Activated naive CD8-positive, alpha-beta T cell (primary cell): ENCODE measurements around the gene LRRC8C.
"Not testable (repeated sequence)": the region's sequence is repeated elsewhere in the genome, so short reads cannot be mapped to it uniquely, and the experiment has no call there.

Experiments used
- H3K27ac Mint-ChIP-seq: one replicate; pipeline ENCODE4 v1.8.0; 2021; ENCODE audit warnings: mixed read lengths
- H3K27me3 Mint-ChIP-seq: one replicate; pipeline ENCODE4 v1.8.0; 2021; ENCODE audit warnings: mixed read lengths
- H3K36me3 Mint-ChIP-seq: one replicate; pipeline ENCODE4 v1.8.0; 2021; ENCODE audit warnings: mixed read lengths
- H3K4me1 Mint-ChIP-seq: one replicate; pipeline ENCODE4 v1.8.0; 2021; ENCODE audit warnings: low read depth, mixed read lengths
- H3K4me3 Mint-ChIP-seq: one replicate; pipeline ENCODE4 v1.8.0; 2021; ENCODE audit warnings: mild to moderate bottlenecking, mixed read lengths
- H3K9me3 Mint-ChIP-seq: one replicate; pipeline ENCODE4 v1.8.0; 2021; ENCODE audit warnings: low read depth, mixed read lengths

LRRC8C gene

DNA sequence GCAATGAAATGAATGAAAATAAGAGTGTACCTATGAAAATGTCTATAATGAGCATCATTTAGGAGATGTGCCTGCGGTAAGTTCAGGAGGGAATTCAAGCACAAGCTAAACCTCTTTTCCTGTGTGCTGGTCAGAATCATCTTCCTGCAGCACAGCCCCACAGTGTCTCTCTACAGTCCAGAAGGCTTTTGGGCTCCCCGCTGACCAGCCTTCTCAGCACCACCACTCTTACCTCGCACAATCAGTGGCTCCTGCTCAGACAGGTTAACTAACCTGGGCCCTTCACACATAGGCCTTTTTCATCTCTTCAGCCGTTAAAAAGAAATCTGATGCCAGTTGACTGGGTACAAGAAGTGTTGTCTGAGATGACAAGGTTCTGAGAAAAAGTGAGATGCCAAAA is 57.7 kb downstream of the LRRC8C start:
- peaks cover 89% of the 10 kb centered on the region for H3K4me1 Mint-ChIP-seq

DNA sequence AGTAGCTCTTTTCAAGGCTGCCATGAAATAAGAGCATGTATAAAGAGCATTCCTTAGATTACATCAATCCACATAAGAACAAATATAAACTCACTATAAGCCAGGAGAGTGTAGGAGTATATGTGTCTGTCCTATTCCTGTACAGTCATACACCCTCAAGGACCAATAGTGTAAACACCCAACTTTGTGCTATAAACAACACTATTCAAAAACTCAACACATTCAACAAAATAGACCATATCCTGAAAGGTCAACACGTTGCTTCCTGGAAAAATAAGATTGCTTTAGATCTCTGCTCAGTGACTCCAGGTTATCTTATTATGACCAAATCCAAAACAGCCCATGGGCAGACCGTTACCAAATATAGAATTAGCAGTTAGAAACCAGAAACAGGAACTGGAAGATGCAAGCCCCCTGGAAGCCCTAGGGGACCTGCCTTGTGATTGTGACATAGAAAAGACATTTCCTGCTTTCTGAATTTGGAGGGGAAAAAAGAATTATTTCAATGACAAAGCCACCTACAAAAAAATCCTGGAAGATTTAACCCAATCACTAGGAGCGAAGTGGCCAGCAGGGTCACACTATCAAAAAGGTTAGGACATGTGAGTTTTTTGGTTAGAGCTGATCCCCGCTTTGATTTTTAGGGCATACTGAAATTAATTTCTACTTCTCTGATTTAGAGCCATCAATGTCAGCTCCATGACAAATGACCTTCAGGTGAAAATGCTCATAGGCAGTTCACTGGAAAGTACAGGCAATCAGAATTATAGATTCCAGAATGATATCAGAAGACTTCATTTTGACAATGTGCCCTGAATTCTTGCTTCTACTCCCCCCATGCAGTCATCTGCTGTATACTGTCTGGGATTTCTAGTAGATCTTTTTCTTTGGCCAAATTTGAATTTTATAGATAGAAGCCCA is 59.9 kb downstream of the LRRC8C start:
- no peaks in the 10 kb centered on the region for H3K9me3 Mint-ChIP-seq
- H3K27me3 Mint-ChIP-seq, result no peaks in the 10 kb centered on the region
- peaks cover 39% of the 10 kb centered on the region for H3K36me3 Mint-ChIP-seq
- peaks cover 89% of the 10 kb centered on the region for H3K4me1 Mint-ChIP-seq
- H3K4me3 Mint-ChIP-seq, result peak overlapping the region; percentile 21
- peak overlapping the region; percentile 83 for H3K27ac Mint-ChIP-seq

More for the DNA sequence above, 57.7 kb downstream of the LRRC8C start:
- peaks cover 48% of the 10 kb centered on the region for H3K36me3 Mint-ChIP-seq
- no peaks in the 10 kb centered on the region for H3K27me3 Mint-ChIP-seq
- H3K9me3 Mint-ChIP-seq, result peaks cover 3% of the 10 kb centered on the region
- peak overlapping the region; percentile 91 for H3K27ac Mint-ChIP-seq
- H3K4me3 Mint-ChIP-seq, result no peak overlapping the region

DNA sequence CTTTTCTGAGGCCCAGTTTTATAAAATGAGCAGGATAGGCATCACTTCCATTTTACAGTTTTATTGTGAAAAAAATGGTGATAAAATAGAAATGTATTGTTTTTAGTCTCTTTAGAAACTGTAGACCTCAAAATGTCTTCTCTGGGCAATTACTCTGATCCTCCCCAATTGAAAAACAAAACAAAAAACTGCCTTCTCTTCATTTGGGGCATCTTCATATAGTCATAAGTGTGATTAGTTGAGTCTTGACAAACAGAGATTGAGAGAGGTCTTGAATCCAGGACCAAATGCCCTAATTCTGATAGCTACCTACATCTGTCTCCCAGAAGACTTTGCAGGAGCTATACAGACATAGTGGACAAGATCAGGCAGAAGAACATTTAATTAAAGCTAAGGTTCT is 62.9 kb downstream of the LRRC8C start:
- peak overlapping the region; percentile 48 for H3K4me3 Mint-ChIP-seq
- peaks cover 40% of the 10 kb centered on the region for H3K36me3 Mint-ChIP-seq

DNA sequence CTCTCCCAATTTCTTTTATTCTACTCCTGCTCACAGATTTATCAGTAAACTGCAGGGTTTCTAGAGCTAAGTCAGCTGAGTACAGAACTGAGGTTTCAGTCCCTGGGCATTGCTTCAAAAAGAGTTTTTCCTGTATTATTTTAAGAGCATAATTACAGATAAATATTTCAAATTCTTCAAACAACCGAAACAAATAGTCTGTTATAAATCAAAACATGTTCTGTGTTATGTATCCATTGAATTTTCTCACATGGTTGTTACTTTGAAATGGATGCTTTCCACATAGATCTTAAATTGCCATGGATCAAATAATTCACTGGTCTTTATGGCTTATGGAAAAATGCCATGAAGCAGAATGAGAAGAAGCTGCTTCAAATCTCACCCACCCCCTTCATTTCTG is 64.5 kb downstream of the LRRC8C start:
- Mint-ChIP-seq H3K9me3 (no peaks in the 10 kb centered on the region), H3K27me3 (no peaks in the 10 kb centered on the region), H3K27ac (peak overlapping the region; percentile 94), H3K4me3 (no peak overlapping the region), H3K36me3 (peaks cover 41% of the 10 kb centered on the region), H3K4me1 (peaks cover 96% of the 10 kb centered on the region)

More for the DNA sequence above, 62.9 kb downstream of the LRRC8C start:
- H3K4me1 Mint-ChIP-seq, result peaks cover 96% of the 10 kb centered on the region
- no peaks in the 10 kb centered on the region for H3K27me3 Mint-ChIP-seq
- H3K27ac Mint-ChIP-seq, result peak overlapping the region; percentile 92
- H3K9me3 Mint-ChIP-seq, result no peaks in the 10 kb centered on the region

DNA sequence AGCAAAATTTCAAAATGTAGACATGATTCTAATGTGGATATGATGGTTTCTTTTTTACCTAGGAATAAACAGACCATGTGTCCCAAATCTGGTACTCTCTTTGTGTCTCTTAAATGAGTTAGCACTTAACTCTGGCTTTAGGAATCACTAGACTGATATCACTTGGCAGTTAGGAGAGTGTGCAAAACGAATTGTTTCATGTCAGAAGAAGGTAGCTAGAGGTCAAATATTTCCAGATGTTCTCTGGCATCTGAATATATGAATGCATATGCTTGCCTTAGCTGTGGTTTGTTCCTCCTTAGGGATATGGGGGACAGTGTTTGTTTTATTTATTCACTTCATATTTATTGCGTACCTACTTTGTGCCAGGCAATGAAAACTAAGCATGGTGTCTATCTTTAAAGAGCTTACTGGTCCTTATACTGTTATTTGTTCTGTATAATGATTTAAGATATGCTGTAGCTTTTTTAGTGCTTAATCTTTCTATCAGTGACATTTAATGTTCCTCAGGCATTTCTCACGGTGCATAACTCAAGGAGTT is 65.2 kb downstream of the LRRC8C start:
- Mint-ChIP-seq H3K9me3 (no peaks in the 10 kb centered on the region), H3K36me3 (peaks cover 39% of the 10 kb centered on the region), H3K4me1 (peaks cover 96% of the 10 kb centered on the region), H3K27me3 (no peaks in the 10 kb centered on the region), H3K4me3 (peak overlapping the region; percentile 21), H3K27ac (peak overlapping the region; percentile 94)

DNA sequence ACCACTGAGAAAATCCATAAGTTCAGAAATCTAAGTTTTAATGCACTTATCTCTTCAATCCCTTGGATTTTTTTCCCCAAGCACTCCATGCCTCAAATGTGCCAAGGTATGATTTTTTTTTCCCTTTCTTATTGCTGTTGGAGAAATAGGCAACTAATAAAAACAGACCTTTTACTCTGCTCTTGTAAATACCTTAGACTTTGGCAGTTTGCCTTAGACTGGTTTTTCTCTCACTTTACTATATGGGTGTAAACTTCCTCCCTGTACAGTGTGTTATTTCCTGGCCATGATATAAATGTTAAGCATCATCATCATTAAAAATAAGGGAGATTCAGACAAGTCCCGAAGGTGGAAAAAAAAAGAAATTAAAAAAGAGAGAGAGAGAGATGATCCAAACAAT is 65.7 kb downstream of the LRRC8C start:
- Mint-ChIP-seq H3K4me3 (peak overlapping the region; percentile 55), H3K4me1 (peaks cover 96% of the 10 kb centered on the region), H3K27ac (peak overlapping the region; percentile 94), H3K36me3 (peaks cover 42% of the 10 kb centered on the region), H3K27me3 (no peaks in the 10 kb centered on the region), H3K9me3 (no peaks in the 10 kb centered on the region)

DNA sequence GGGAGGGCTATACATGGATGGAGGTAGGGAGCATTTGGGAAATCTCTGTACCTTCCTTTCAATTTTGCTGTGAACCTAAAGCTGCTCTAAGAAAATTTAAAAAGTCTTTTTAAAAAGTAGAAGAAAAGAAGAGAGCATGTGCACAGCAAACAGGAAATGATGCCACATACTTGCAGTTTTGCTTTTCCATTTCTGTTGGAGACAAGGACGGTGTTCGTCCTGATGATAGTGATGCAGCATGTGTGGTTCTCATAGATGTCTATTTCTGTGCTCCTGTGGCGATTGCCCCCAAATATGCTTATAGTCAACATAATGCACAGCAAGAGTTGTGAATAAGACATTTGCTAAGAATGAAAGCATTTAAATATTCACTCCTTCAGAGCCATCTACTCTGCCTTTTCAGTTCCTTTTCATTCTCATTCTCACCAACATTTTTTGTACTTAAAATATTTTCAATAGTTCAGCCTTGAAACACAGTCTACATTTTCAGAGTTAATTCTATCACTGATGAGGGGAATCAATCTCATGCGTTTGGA is 66.6 kb downstream of the LRRC8C start:
- Mint-ChIP-seq H3K4me1 (peaks cover 95% of the 10 kb centered on the region), H3K9me3 (no peaks in the 10 kb centered on the region)

DNA sequence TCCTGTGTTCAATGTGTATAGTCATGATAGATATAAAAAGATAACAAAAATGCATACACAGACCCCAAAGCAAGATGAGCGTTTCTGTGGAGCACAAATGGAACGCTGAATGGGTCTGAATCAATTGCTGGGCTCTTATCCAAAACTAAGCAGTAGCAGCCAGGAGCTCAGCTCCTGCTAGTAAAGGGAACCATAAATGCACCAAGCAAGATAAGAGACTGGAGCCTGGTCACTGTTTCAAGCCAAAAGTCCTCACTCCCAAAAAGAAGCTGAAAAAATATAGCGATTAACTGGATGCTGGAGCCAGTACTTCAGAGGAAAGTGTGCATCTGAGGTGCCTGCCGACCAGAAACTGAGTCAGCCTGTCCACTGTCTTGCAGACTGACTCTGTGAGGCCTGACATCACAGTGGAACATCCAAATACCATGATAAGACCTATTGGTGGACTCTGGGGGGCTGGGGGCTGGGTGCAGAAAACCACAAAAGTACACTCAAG is 68.9 kb downstream of the LRRC8C start:
- Mint-ChIP-seq H3K27me3 (no peaks in the 10 kb centered on the region), H3K4me3 (peak overlapping the region; percentile 57), H3K4me1 (peaks cover 85% of the 10 kb centered on the region), H3K27ac (peak overlapping the region; percentile 94), H3K36me3 (peaks cover 51% of the 10 kb centered on the region), H3K9me3 (no peaks in the 10 kb centered on the region)

More for the DNA sequence above, 66.6 kb downstream of the LRRC8C start:
- Mint-ChIP-seq H3K27me3 (no peaks in the 10 kb centered on the region), H3K36me3 (peaks cover 46% of the 10 kb centered on the region), H3K4me3 (peak overlapping the region; percentile 55), H3K27ac (peak overlapping the region; percentile 94)

DNA sequence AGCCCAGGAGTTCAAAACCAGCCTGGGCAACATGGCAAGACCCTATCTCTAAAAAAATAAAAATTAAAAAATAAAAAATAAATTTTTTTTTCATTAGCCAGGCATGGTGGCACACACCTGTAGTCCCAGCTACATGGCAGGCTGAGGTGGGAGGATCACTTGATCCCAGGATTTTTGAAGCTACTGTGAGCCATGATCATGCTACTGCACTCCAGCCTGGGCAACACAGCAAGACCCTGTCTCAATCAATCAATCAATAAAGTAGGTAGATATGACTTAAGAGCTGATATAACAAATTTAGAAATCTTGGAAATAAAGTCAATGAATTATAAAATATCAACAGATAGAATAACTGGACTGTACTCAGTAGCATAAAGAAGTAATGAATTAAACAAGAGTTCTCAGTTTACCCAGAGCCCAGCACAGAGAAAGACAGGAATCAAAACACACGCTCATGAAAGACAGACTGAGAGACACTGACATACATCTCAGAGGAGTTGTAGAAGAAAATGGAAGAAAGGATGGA is 69.7 kb downstream of the LRRC8C start:
- Mint-ChIP-seq H3K4me1 (peaks cover 81% of the 10 kb centered on the region), H3K4me3 (peak overlapping the region; percentile 22), H3K27ac (peak overlapping the region; percentile 75), H3K36me3 (peaks cover 48% of the 10 kb centered on the region), H3K9me3 (no peaks in the 10 kb centered on the region), H3K27me3 (no peaks in the 10 kb centered on the region)

DNA sequence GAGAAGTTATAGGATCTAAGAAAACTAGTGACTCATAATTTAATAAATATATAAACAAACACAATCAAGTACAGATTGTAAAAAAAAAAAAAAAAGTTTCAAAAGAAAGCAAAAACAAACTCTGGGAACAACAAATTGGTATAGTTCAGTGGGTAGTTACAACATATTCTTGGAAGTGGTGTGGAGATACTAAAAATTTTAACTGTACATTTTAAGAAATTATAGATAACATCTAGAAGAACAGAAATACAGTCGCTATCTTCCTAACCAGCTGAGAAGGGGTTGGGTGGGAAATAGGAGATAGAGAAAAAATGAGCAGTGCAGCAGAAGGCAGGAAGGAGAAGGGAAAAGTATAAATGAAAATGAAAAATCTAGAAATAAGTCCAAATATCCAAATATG is 70.5 kb downstream of the LRRC8C start:
- peaks cover 77% of the 10 kb centered on the region for H3K4me1 Mint-ChIP-seq
- no peak overlapping the region for H3K4me3 Mint-ChIP-seq
- peaks cover 52% of the 10 kb centered on the region for H3K36me3 Mint-ChIP-seq
- no peaks in the 10 kb centered on the region for H3K9me3 Mint-ChIP-seq
- peak overlapping the region; percentile 46 for H3K27ac Mint-ChIP-seq
- H3K27me3 Mint-ChIP-seq, result no peaks in the 10 kb centered on the region

DNA sequence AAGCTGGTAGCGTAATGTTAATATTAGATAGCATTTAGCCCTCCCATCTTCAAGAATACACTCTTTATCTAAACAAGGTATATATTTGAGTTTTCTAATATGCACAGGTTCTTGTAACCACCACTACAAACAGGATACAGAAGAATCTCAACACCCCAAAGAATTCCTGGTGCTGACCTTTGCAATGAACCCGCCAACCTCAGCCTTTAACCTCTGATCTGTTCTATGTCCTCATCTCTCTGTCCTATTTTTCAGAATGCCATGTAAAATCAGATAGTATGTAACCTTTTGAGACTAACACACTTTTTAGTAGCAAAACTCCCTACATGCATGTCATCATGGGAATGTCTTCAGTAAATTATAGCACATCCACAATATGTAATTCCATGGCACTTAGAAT is 71.1 kb downstream of the LRRC8C start:
- H3K36me3 Mint-ChIP-seq, result peaks cover 51% of the 10 kb centered on the region
- peaks cover 77% of the 10 kb centered on the region for H3K4me1 Mint-ChIP-seq
- H3K4me3 Mint-ChIP-seq, result no peak overlapping the region
- no peaks in the 10 kb centered on the region for H3K27me3 Mint-ChIP-seq
- H3K27ac Mint-ChIP-seq, result peak overlapping the region; percentile 79
- H3K9me3 Mint-ChIP-seq, result no peaks in the 10 kb centered on the region

DNA sequence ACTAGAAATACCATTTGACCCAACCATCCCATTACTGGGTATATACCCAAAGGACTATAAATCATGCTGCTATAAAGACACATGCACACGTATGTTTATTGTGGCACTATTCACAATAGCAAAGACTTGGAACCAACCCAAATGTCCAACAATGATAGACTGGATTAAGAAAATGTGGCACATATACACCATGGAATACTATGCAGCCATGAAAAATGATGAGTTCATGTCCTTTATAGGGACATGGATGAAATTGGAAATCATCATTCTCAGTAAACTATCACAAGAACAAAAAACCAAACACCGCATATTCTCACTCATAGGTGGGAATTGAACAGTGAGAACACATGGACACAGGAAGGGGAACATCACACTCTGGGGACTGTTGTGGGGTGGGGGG is 72.0 kb downstream of the LRRC8C start:
- H3K4me3 Mint-ChIP-seq, H3K27me3 Mint-ChIP-seq, H3K27ac Mint-ChIP-seq, H3K9me3 Mint-ChIP-seq: not testable (repeated sequence)
- Mint-ChIP-seq H3K36me3 (peaks cover 47% of the 10 kb centered on the region), H3K4me1 (peaks cover 69% of the 10 kb centered on the region)

DNA sequence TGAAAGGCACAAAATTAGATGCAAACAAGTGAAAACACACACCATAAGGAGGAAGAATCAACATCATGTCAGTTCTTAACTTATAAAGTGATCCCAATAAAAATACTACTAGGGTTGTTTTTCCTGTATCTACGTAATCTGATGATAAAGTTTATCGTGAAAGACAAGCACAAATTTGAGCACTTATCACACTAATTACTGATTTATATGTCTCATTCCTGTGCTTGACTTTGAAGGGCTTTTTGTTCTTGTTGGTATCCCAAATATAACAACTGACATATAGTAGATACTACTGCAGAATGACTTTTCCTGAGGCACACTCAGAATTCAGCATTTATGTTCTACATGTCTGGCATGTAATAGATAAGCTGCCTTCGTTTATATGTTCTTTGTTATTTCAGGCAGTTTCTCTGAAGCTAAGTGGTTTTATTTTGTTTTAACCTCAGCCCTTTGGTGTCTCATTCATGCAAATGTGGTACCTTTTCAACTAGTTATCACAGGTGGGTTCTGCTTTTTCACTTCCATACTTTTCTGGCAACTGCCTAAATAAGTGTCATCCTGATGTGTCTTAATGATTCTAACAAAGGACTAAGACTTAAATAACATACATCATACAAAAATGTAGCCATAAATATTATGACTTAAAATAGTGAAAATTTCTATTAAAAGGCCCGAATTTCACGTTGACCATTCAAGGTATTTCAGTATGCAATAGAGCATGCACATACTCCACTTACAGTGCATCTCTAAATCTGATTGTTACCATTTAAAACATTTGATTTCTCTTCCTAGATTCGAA is 73.2 kb downstream of the LRRC8C start:
- Mint-ChIP-seq H3K27me3 (no peaks in the 10 kb centered on the region), H3K36me3 (peaks cover 44% of the 10 kb centered on the region), H3K27ac (peak overlapping the region; percentile 46), H3K4me3 (no peak overlapping the region), H3K4me1 (peaks cover 68% of the 10 kb centered on the region), H3K9me3 (no peaks in the 10 kb centered on the region)

DNA sequence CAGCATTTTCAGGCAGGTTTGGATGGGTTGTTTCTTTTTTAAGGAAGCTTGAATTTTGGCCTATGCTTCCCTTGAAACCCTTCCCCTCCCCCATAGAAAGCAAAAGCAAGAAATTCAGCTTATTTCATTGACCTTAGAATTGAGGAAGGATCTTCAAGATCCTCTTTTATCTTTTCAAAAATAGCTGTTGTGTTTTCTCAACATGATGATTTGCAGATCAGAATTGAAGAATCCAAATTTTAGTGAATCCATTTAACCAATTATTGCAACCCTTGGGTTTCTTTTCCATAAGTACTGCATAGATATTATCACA is 73.7 kb downstream of the LRRC8C start:
- Mint-ChIP-seq H3K27me3 (no peaks in the 10 kb centered on the region), H3K36me3 (peaks cover 44% of the 10 kb centered on the region), H3K9me3 (no peaks in the 10 kb centered on the region), H3K27ac (peak overlapping the region; percentile 46), H3K4me1 (peaks cover 68% of the 10 kb centered on the region), H3K4me3 (no peak overlapping the region)
